Left lung (tissue), 10 donors: ENCODE data around the gene NHERF2. TPM values are rescaled to one million over a fixed set of nuclear protein-coding genes. Genes with fewer than 3 reads are reported as not detected.

Experiments
- ATAC-seq: fragments of 200-7000 bp; cut with Tn5 transposase; one replicate; pipeline ENCODE4 v1.9.1; 2020; ENCODE audit warnings: moderate library complexity
- DNase-seq, 4 donors: peaks; one replicate each; pipeline ENCODE4 v3.0.0-alpha.2; 2013 to 2020
- H3K27ac ChIP-seq, 2 donors: fragments of 200-600 bp; sonication (generic) in 1 of 2; one replicate each; pipeline versions ENCODE4 v1.5.0 to v1.8.0; 2020 to 2021
- H3K27me3 ChIP-seq, 2 donors: fragments of 200-600 bp; sonication (generic) in 1 of 2; one replicate each; pipeline versions ENCODE4 v1.5.0 to v1.8.0; 2020 to 2021
- H3K36me3 ChIP-seq, 2 donors: fragments of 200-600 bp; sonication (generic) in 1 of 2; one replicate each; pipeline versions ENCODE4 v1.5.0 to v1.8.0; 2020 to 2021
- H3K4me1 ChIP-seq, 2 donors: fragments of 200-600 bp; one replicate each; pipeline ENCODE4 v1.8.0; 2021
- H3K4me3 ChIP-seq, 2 donors: fragments of 200-600 bp; sonication (generic) in 1 of 2; one replicate each; pipeline versions ENCODE4 v1.5.0 to v1.8.0; 2020 to 2021; ENCODE audit warnings: mild to moderate bottlenecking in 1 of 2
- H3K9me3 ChIP-seq, 2 donors: fragments of 200-600 bp; sonication (generic) in 1 of 2; one replicate each; pipeline versions ENCODE4 v1.5.0 to v1.8.0; 2020 to 2021
- intact Hi-C, 2 donors: fragments of 100-400 bp; cut with DNase I; formaldehyde crosslinking; loops; one replicate each; pipeline versions ENCODE4 v1.11.2 to v1.14.2; 2022
- polyA plus RNA-seq, 6 donors: library from polyadenylated mRNA; unstranded; fragments of 120-200 nt; gene quantifications; one replicate each; pipeline ENCODE4 v1.2.1, GENCODE V29; 2013; ENCODE audit not compliant: insufficient read length in 6 of 6
- total RNA-seq, 2 donors: library from RNA; stranded (reverse); fragmentation: NEBNext Ultra II Directional; extraction: Animal tissue kit (Norgen Biotek cat#: 25700); gene quantifications; one replicate each; pipeline ENCODE4 v1.2.1, GENCODE V29; 2021
- TF ChIP-seq, protein P1 (sequence below), 2 donors: fragments of 200-600 bp; sonication (generic) in 1 of 2; IDR thresholded peaks; one replicate each; pipeline versions ENCODE4 v1.5.0 to v1.8.0; 2021; ENCODE audit warnings: antibody characterized with exemption in 2 of 2
- donor health status: DM: no; HTN: yes; CAD: no.
- donor health status: DM: no; HTN: no; CAD: no.

NHERF2 gene
- total and polyA plus RNA-seq, 8 donors, result 68.1 to 349 (median 109) TPM

DNA sequence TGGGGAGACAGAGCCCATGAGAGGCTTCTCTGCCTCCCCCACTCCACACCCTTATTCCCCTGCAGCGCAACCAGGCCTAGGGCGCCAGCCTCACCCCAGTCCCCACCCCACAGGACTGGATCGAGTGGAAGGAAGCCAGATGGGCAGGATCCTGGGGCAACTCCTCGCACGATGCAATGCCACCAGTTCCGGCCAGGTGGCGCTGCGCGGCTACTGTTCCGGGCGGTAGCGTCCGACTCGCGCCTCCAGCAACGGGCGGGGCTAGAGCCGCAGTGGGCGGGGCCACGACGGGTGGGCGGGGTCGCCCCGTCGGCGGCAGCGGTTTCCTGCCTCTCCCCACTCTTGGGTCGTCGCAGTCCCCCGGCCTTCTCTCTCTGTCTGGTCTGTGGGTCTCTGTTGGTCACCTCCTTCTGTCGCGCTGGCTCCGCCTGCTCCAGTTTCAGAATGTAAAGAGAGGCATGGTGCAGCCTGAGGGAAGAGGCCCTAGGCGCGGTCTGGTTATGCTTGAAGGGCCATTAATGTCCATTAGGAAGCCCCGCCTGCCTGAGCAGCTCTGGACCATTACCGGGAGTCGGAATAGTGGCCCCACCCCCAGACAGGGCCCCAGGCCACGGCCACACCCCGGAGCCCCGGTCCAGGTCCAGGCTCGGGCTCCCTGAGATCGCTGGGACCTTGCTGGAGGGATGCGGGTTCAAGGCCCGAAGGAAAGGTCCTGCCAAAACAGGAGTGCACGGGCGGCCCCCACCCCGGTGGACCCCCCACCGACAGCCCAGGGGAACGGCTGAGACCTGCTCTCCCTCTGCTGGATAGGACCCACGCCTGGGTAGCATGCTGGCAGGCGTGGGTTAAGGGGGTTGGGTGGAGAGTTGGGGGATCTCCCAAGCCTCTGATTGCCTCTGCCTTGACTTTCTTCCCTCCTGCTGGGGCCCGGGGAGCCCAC, 3.3 kb upstream of the NHERF2 start:
- H3K4me3 ChIP-seq, result peak overlapping the region in 1 of 2 donors; percentile 29
- H3K27ac ChIP-seq, result peak overlapping the region; percentile 50 to 71
- intact Hi-C loops, result loop anchor here in 1 of 2 donors (5.0 kb wide), 1 partner anchor 129 kb away; no protein-coding TSS in a partner anchor
- H3K36me3 ChIP-seq, result no peaks in the 10 kb centered on the region
- ATAC-seq (peak; percentile 95), DNase-seq (peak; percentile 89 to 100 (median 94))
- H3K9me3 ChIP-seq, result no peaks in the 10 kb centered on the region
- TF ChIP-seq, protein P1, sequence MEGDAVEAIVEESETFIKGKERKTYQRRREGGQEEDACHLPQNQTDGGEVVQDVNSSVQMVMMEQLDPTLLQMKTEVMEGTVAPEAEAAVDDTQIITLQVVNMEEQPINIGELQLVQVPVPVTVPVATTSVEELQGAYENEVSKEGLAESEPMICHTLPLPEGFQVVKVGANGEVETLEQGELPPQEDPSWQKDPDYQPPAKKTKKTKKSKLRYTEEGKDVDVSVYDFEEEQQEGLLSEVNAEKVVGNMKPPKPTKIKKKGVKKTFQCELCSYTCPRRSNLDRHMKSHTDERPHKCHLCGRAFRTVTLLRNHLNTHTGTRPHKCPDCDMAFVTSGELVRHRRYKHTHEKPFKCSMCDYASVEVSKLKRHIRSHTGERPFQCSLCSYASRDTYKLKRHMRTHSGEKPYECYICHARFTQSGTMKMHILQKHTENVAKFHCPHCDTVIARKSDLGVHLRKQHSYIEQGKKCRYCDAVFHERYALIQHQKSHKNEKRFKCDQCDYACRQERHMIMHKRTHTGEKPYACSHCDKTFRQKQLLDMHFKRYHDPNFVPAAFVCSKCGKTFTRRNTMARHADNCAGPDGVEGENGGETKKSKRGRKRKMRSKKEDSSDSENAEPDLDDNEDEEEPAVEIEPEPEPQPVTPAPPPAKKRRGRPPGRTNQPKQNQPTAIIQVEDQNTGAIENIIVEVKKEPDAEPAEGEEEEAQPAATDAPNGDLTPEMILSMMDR (IDR thresholded peaks at IDR 0.05), result peak; percentile 92 to 99
- peaks cover 20 to 79% of the 10 kb centered on the region in 2 donors for H3K27me3 ChIP-seq
- H3K4me1 ChIP-seq, result peaks cover 22 to 63% of the 10 kb centered on the region in 2 donors

DNA sequence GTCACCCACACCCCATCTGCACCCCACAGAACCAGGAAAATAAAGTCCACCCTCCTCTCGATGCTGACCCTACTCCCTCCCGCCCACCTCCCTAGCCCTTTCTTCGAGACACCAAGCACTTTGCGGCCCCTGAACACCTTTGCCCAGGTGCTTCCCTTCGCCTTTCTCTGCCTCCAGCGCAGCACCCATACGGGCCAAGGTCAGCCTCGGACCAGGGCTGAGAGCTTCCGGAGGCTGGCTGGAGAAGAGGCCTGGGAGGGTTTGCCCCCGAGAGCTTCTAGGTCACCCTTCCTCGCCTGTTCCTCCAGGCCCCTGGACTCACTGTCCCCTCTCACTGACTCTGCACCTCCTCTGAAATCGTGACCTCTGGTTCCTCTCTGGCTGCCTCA, 2.7 kb upstream of the NHERF2 start:
- DNase-seq (peak in 1 of 4 donors; percentile 56), ATAC-seq (no peak)
- Histone ChIP-seq H3K4me1 (peaks cover 22 to 69% of the 10 kb centered on the region in 2 donors), H3K9me3 (no peaks in the 10 kb centered on the region), H3K4me3 (peak overlapping the region in 1 of 2 donors; percentile 29), H3K36me3 (no peaks in the 10 kb centered on the region), H3K27me3 (peaks cover 20 to 78% of the 10 kb centered on the region in 2 donors), H3K27ac (peak overlapping the region; percentile 50 to 71)
- TF ChIP-seq, protein P1 (IDR thresholded peaks at IDR 0.05), result no peak
- intact Hi-C loops, result loop anchor here in 1 of 2 donors (5.0 kb wide), 1 partner anchor 128 kb away; no protein-coding TSS in a partner anchor

DNA sequence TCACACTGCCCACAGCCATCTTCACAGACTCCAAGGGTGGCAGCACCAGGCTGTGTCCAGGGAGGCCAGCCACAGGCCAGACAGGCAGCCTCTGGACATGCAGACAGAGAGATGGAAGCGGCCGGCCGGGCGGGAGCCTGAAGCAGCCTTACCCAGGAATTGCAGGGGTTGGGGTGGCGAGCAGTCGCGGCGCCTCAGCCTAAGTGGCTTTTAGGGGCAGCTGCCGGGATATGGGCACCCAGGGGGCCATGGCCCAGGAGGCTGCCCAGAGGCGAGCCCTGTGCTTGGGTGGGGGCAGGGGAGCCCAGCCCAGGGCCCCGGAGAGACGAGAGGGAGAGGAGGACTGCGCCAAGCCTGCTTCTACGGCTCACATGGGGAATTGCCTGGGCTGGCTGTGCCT, 1.5 kb upstream of the NHERF2 start:
- Histone ChIP-seq H3K27ac (peak overlapping the region in 1 of 2 donors; percentile 71), H3K36me3 (peaks cover 0 to 6% of the 10 kb centered on the region in 2 donors)

DNA sequence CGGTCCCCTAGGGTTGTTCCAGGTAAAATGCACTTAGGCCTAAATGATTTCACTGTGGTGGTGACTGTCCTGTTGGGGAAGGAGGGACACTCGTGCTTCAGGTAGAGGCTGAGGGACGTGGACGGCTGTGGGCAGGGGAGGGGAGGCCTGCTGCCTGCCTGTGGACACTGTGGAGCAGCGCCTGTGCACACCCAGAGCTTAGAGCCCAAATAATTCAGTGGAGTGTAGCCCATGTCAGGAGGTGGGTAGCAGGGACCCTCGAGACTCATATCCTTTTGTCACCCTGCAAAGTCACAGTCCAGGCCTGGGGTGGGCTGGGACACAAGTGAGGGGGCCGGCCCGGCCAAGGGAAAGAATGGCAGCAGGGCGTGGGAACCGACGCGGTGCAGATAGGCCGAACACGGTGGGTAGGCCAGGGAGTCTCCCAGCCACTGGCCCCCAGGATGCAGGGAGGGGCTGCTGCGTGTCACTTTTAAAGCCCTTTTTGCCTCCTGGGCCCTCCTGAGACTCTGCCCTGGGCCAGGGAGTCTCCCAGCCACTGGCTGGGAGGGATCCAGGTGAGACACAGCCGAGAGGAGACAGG, 733 bp upstream of the NHERF2 start:
- intact Hi-C loops, result no loop called here
- ATAC-seq, result no peak
- Histone ChIP-seq H3K4me1 (peaks cover 17 to 65% of the 10 kb centered on the region in 2 donors), H3K9me3 (no peaks in the 10 kb centered on the region), H3K4me3 (peak overlapping the region; percentile 25 to 67), H3K27ac (peak overlapping the region; percentile 53 to 63), H3K27me3 (peaks cover 1 to 59% of the 10 kb centered on the region in 2 donors), H3K36me3 (peaks cover 0 to 13% of the 10 kb centered on the region in 2 donors)
- TF ChIP-seq, protein P1 (IDR thresholded peaks at IDR 0.05), result no peak
- DNase-seq, result peak in 1 of 4 donors; percentile 68

More for the DNA sequence above, 1.5 kb upstream of the NHERF2 start:
- intact Hi-C loops, result no loop called here
- peaks cover 18 to 70% of the 10 kb centered on the region in 2 donors for H3K4me1 ChIP-seq
- peaks cover 8 to 66% of the 10 kb centered on the region in 2 donors for H3K27me3 ChIP-seq
- no peaks in the 10 kb centered on the region for H3K9me3 ChIP-seq
- ATAC-seq, result no peak
- TF ChIP-seq, protein P1 (IDR thresholded peaks at IDR 0.05), result no peak
- no peak overlapping the region for H3K4me3 ChIP-seq
- DNase-seq, result peak in 1 of 4 donors; percentile 74
